ENCODE measurements around the gene PIGZ.
A peak's percentile ranks its signal among the peaks of the same experiment; 100 is the strongest.

Gene PIGZ

DNA sequence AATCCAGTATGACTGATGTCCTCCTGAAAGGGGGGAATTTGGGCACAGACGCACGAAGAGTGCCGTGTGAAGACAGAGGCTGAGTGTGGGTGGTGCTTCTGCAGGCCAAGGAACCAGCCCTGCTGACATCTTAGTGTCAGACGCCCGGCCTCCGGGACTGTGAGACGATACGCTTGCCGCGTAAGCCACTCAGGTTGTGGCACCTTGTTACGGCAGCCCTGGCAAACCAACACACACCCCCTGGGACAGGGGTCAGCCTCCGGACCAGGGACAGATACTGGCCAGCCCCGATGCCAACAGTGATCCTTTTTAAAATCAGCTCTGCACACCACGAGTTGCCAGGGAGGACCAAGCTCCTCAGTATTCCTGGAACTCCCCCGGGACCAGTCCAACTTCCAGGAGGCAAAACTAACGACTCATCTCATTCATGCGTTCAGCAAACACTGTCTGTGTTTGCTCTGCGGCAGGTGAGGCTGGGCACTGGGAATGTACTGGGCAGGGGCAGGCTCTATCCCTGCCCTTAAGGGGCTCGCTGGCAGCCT is 21.2 kb upstream of the PIGZ start:
- no peak overlapping the region for H3K27ac ChIP-seq (ENCODE audit: poor library complexity, severe bottlenecking)
- no peaks in the 10 kb centered on the region for H3K36me3 ChIP-seq (ENCODE audit: low read depth)
- TF ChIP-seq, protein P1, sequence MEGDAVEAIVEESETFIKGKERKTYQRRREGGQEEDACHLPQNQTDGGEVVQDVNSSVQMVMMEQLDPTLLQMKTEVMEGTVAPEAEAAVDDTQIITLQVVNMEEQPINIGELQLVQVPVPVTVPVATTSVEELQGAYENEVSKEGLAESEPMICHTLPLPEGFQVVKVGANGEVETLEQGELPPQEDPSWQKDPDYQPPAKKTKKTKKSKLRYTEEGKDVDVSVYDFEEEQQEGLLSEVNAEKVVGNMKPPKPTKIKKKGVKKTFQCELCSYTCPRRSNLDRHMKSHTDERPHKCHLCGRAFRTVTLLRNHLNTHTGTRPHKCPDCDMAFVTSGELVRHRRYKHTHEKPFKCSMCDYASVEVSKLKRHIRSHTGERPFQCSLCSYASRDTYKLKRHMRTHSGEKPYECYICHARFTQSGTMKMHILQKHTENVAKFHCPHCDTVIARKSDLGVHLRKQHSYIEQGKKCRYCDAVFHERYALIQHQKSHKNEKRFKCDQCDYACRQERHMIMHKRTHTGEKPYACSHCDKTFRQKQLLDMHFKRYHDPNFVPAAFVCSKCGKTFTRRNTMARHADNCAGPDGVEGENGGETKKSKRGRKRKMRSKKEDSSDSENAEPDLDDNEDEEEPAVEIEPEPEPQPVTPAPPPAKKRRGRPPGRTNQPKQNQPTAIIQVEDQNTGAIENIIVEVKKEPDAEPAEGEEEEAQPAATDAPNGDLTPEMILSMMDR (IDR thresholded peaks at IDR 0.05; ENCODE audit: poor library complexity, severe bottlenecking): no peak
- ATAC-seq (ENCODE audit: low read depth) (no peak; the same call in 2 of the 3 replicates), DNase-seq (ENCODE audit: low spot score) (no peak)
- H3K27me3 ChIP-seq (ENCODE audit: insufficient read depth, poor library complexity, severe bottlenecking): no peaks in the 10 kb centered on the region
- H3K4me1 ChIP-seq (ENCODE audit: insufficient read depth, poor library complexity, severe bottlenecking): no peaks in the 10 kb centered on the region
- H3K4me3 ChIP-seq (ENCODE audit: severe bottlenecking): no peak overlapping the region
- H3K9me3 ChIP-seq (ENCODE audit: severe bottlenecking): no peaks in the 10 kb centered on the region

GRCh38 chr3:196988241-196989029 is 19.8 kb upstream of the PIGZ start:
- no peak overlapping the region for H3K4me3 ChIP-seq (ENCODE audit: severe bottlenecking)
- no peak overlapping the region for H3K27ac ChIP-seq (ENCODE audit: poor library complexity, severe bottlenecking)
- no peaks in the 10 kb centered on the region for H3K9me3 ChIP-seq (ENCODE audit: severe bottlenecking)
- TF ChIP-seq, protein P1 (IDR thresholded peaks at IDR 0.05; ENCODE audit: poor library complexity, severe bottlenecking): peak; percentile 10
- ATAC-seq (ENCODE audit: low read depth) (no peak; the same call in 2 of the 3 replicates), DNase-seq (ENCODE audit: low spot score) (no peak)
- H3K27me3 ChIP-seq (ENCODE audit: insufficient read depth, poor library complexity, severe bottlenecking): no peaks in the 10 kb centered on the region
- H3K4me1 ChIP-seq (ENCODE audit: insufficient read depth, poor library complexity, severe bottlenecking): no peaks in the 10 kb centered on the region
- H3K36me3 ChIP-seq (ENCODE audit: low read depth): no peaks in the 10 kb centered on the region

DNA sequence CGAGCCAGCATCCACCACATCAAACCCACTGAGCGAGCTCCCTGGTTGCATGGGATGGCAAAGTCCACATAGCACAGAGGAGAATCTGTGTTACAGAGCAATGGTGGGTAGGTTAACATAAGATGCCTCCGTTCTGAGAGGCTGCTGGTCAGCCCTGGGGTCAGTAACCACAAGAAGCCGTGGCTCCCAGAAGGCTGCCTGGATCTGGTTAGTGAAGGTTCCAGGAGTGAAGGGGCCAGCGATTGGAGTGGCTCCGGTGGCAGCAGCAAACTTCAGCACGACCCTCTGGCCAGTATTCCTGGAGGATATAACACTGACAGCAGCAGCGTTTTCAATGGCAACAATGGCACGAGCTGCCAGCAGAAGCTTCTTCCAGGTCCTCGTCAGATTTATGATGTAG is 18.4 kb upstream of the PIGZ start:
- Histone ChIP-seq H3K4me1 (ENCODE audit: insufficient read depth, poor library complexity, severe bottlenecking) (no peaks in the 10 kb centered on the region), H3K27me3 (ENCODE audit: insufficient read depth, poor library complexity, severe bottlenecking) (no peaks in the 10 kb centered on the region), H3K36me3 (ENCODE audit: low read depth) (no peaks in the 10 kb centered on the region)

DNA sequence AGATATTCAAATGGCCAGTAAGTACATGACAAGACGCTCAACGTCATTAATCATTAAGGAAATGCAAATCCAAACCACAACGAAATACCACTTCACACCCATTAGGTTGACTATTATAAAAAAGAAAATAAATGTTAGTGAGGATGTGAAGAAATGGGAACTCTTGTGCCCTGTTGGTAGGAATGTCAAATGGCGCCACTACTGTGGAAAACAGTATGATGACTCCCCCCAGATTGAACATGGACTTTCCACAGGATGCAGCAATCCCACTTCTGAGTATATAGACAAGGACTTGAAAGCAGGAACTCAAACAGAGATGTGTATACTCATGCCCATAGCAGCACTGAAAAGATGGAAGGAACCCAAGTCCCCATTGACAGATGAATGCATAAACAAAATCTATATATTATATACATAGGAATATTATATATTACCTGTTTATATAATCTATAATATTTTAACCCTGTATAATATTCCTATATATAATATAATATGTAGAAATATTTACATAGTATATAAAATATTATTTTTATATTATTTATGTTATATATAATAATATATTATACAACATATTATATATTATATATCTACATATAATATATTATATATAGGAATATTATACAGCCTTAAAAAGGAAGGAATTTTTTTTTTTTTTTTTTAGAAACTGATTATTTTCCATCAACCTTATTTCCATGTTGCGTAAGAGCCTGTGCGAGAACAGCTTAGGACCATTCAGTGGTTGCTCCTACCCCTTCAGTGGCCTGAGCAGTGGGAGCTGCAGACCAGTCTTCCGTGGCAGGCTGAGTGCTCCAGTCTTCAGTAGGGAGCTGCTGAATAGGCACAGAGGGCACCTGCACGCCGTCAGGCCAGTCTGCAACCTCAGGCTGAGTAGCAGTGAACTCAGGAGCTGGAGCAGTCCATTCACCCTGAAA is 17.6 kb upstream of the PIGZ start:
- ATAC-seq (ENCODE audit: low read depth): no peak
- DNase-seq (ENCODE audit: low spot score): no peak
- H3K36me3 ChIP-seq (ENCODE audit: low read depth): no peaks in the 10 kb centered on the region

More for the DNA sequence above, 18.4 kb upstream of the PIGZ start:
- no peaks in the 10 kb centered on the region for H3K9me3 ChIP-seq (ENCODE audit: severe bottlenecking)
- no peak overlapping the region for H3K4me3 ChIP-seq (ENCODE audit: severe bottlenecking)
- no peak for ATAC-seq (ENCODE audit: low read depth)
- H3K27ac ChIP-seq (ENCODE audit: poor library complexity, severe bottlenecking): no peak overlapping the region
- no peak for DNase-seq (ENCODE audit: low spot score)
- TF ChIP-seq, protein P1 (IDR thresholded peaks at IDR 0.05; ENCODE audit: poor library complexity, severe bottlenecking): no peak

More for the DNA sequence above, 17.6 kb upstream of the PIGZ start:
- Histone ChIP-seq H3K4me3 (ENCODE audit: severe bottlenecking) (no peak overlapping the region), H3K27me3 (ENCODE audit: insufficient read depth, poor library complexity, severe bottlenecking) (no peaks in the 10 kb centered on the region), H3K9me3 (ENCODE audit: severe bottlenecking) (no peaks in the 10 kb centered on the region), H3K27ac (ENCODE audit: poor library complexity, severe bottlenecking) (no peak overlapping the region), H3K4me1 (ENCODE audit: insufficient read depth, poor library complexity, severe bottlenecking) (no peaks in the 10 kb centered on the region)
- TF ChIP-seq, protein P1 (IDR thresholded peaks at IDR 0.05; ENCODE audit: poor library complexity, severe bottlenecking): no peak
